HG03066 (cell line): ENCODE data around the gene RSPH10B.
"Not testable (repeated sequence)": the region's sequence is repeated elsewhere in the genome, so short reads cannot be mapped to it uniquely, and the experiment has no call there.

ENCODE experiments used
- ATAC-seq: cut with Tn5 transposase; IDR thresholded peaks from one replicate; pipeline ENCODE4 v1.9.1; 2021; ENCODE audit warnings: low read depth; ENCODE audit not compliant: unreplicated experiment

The RSPH10B gene

DNA sequence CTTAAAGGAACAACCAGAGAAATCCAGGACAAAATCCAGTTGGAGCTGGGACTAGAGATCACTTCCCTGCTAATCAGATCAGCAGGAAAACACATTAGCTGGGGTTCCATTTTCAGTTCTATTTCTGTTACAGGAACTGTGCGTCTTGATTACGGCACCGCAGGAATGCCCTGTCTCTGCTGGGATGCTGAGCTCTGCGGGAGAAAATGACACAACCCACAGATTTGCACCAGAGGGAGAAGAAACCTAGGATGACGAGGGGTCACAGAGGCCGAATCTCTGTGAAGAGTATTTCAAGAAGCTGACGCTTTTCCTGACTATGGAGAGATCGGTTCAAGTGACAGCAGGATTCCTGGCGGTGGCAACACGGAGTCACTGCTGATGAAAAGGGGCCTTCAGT lies 40.2 kb downstream of the RSPH10B start:
- ATAC-seq: not testable (repeated sequence)

- not testable (repeated sequence) for ATAC-seq
Observed at GRCh38 chr7:5926263-5926870, 44.1 kb downstream of the RSPH10B start.

DNA sequence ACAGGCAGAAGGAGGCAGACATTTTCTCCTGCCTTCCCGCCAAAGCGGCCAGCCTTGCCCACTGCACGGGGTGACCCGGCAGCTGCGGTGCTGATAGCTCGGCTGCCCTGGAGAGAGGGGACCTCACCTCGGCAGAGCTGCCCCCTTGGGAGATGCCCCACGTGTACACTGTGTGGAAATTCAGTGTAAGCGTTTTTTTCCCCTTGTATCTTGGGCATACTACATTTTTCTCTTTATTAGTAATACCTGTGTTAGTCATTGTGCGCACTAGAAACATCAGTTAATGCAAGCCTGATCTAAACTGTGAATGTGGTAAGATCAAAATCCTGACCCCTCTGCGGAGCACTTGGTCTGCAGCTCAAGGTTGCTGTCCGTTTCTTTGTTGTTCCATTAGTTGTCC lies 45.9 kb downstream of the RSPH10B start:
- ATAC-seq: not testable (repeated sequence)

DNA sequence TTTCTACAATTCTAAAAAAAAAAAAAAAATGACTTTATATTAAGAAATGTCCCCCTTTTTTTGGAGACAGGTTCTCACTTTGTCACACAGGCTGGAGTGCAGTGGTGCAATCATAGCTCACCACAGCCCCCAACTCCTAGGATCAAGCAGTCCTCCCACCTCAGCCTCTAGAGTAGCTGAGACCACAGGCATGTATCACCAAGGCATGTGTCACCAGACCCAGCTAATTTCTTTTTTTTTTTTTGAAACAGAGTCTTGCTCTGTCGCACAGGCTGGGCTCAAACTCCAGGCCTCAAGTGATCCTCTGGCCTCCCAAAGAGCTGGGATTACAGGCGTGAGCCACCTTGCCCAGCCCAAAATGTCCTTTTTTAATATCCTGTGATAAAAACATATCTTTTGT lies 46.3 kb downstream of the RSPH10B start:
- ATAC-seq: not testable (repeated sequence)

- ATAC-seq: not testable (repeated sequence)
Observed at GRCh38 chr7:5916529-5916928, 54.0 kb downstream of the RSPH10B start.

DNA sequence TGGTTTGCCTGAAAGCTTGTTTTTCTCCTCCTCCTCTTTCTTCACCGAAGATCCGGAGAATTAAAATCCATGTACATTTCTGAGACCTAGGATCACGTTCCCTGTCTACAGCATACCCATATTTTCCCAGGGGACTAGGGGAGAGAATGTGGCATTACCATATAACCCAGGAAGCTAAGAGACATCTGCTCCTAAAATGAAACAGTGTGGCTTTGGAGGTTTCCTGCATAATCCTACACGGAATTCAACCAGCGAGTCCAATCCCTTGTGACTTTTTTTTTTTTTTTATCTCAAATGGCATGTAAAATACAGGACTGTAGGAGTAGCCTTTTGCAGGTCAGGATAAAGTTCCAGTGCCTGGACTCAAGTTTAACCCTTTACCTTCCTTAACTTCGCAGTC lies 61.7 kb downstream of the RSPH10B start:
- ATAC-seq: not testable (repeated sequence)

GRCh38 chr7:5904726-5905125 lies 65.8 kb downstream of the RSPH10B start:
- not testable (repeated sequence) for ATAC-seq

DNA sequence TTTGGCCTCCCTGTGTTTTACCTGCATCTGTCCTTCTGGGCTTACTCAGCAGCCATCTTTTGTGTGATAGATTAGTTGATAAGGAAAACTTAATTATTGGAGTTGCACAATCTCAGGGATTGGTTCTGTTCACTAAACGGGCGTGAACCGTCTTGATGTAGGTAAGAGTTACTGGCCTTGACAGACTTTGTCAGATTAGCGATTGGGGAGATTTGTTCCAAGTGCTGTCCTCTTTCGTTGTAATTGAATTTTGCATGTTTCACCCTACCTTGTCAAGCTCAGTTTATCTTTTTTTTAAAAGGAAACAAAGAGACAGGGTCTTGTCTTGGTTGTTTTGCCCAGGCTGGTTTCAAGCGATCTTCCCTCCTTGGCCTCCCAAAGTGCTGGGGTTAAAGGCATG lies 67.5 kb downstream of the RSPH10B start:
- ATAC-seq: not testable (repeated sequence)

- peak; percentile 79 for ATAC-seq
Observed at GRCh38 chr7:5898480-5899224, 71.8 kb downstream of the RSPH10B start, which contains the start of gene CCZ1. Gene CCZ1 (plus strand): TSS chr7:5898733. CDS start chr7:5898800, 67 bp downstream.

DNA sequence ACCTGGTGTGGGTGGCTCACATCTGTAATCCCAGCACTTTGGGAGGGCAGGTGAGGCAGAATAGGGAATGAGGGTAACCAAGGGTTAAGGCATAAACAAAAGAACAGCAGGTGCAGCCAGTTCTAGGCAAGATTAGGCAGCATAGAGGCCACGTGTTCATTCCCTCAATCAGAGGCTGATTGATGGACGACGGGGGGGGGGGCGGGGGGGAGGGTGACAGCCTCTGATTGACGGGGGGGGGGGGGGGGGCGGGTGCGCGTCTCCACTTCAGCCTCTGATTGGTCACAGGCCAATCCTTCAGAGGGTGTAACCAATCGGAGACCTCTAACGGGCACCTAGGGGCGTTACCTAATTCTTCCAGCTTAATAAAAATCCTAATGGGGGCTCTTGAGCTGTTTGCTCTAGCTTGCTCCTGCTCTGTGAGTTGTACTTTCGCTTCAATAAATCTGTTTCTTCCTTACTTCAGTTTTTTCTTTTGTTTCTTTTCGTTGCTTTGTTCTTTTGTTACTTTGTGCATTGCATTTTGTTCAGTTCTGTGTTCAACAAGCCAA lies 73.0 kb downstream of the RSPH10B start:
- not testable (repeated sequence) for ATAC-seq

GRCh38 chr7:5892498-5892897 lies 78.0 kb downstream of the RSPH10B start:
- no peak for ATAC-seq

- ATAC-seq: not testable (repeated sequence)
Observed at GRCh38 chr7:5890244-5890643, 80.2 kb downstream of the RSPH10B start.

DNA sequence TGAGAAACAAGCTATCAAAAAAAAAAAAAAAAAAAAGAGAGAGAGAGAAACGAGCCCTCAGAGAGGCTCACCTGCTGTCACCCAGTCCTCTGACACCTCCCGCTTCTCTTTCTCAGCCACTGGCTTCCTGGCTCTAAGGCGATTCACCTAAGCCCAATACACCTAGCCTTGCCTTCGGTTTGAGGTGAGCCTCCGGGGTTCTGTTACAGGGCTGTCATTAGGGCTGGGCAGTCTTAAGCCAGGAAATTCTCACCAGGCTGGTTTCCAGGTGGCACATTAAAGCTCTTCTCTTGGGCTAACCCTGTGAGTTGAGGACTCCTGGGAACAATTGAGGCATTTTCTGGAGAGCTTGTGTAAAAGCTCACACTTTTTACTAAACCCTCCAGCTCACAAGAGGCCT lies 82.5 kb downstream of the RSPH10B start:
- not testable (repeated sequence) for ATAC-seq

GRCh38 chr7:5884431-5884830 lies 86.1 kb downstream of the RSPH10B start:
- ATAC-seq: not testable (repeated sequence)

DNA sequence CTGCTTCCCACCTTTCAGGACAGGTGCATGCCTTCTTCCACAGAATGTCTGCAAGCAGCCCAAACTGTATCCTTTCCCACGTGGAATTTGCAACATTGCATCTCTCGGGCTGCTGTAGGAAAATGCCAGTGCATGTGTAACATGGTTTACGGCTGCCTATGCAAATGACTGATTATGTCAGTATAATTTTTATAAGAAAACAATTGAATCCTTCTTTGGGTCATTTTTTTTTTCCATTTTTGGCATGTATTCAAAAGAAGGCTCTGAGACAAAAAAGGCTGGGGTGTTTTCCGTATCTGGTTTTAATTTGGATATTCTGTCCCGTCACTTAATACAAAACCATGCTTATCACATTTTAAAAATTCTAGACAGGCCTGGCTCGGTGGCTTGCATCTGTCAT lies 90.4 kb downstream of the RSPH10B start:
- ATAC-seq: not testable (repeated sequence)

- ATAC-seq: not testable (repeated sequence)
Observed at GRCh38 chr7:5879591-5879990, 90.9 kb downstream of the RSPH10B start.
